WTC11 (cell line): Measurements from ENCODE around the gene SNX1. TPM values are rescaled to one million over a fixed set of nuclear protein-coding genes. Genes with fewer than 3 reads are reported as not detected.
A peak's percentile ranks its signal among the peaks of the same experiment; 100 is the strongest.

Source experiments
- ATAC-seq: fragments of 200-7000 bp; cut with Tn5 transposase; 2 replicates; pipeline ENCODE4 v1.10.0; 2021; ENCODE audit warnings: mild to moderate bottlenecking, moderate library complexity
- CTCF ChIA-PET: fragments of 300-600 bp; sonication (Branson Sonifier 250); formaldehyde crosslinking; loops from one replicate; lab custom pipeline; 2021; ENCODE audit warnings: antibody characterized with exemption; lab: Charles Lee
- POLR2A ChIA-PET: fragments of 350-600 bp; sonication (Branson Sonifier 250); formaldehyde crosslinking; loops from one replicate; lab custom pipeline; 2021; ENCODE audit warnings: antibody characterized with exemption; lab: Charles Lee
- DNase-seq: peaks from one replicate; pipeline ENCODE4 v3.0.0; 2021; ENCODE audit warnings: low spot score
- H3K27ac Mint-ChIP-seq: 2 replicates; pipeline ENCODE4 v1.8.0; 2021; ENCODE audit warnings: mixed read lengths
- H3K27me3 Mint-ChIP-seq: 2 replicates; pipeline ENCODE4 v1.8.0; 2021; ENCODE audit warnings: low read depth, mild to moderate bottlenecking, moderate library complexity, mixed read lengths
- H3K36me3 Mint-ChIP-seq: 2 replicates; pipeline ENCODE4 v1.8.0; 2021; ENCODE audit warnings: mixed read lengths
- H3K4me1 Mint-ChIP-seq: 2 replicates; pipeline ENCODE4 v1.8.0; 2022; ENCODE audit warnings: mixed read lengths
- H3K4me3 Mint-ChIP-seq: 2 replicates; pipeline ENCODE4 v1.8.0; 2021; ENCODE audit warnings: mild to moderate bottlenecking, moderate library complexity, mixed read lengths
- H3K9me3 Mint-ChIP-seq: 2 replicates; pipeline ENCODE4 v1.8.0; 2021; ENCODE audit warnings: mixed read lengths
- CREM ChIP-seq: sonication (generic); formaldehyde crosslinking; IDR thresholded peaks from 2 replicates; pipeline ENCODE4 v1.8.1; 2022; ENCODE audit warnings: mild to moderate bottlenecking, missing genetic modification reagents, moderate library complexity
- ESRRA ChIP-seq: sonication (generic); formaldehyde crosslinking; IDR thresholded peaks from 2 replicates; pipeline ENCODE4 v1.8.1; 2022; ENCODE audit warnings: mild to moderate bottlenecking, missing genetic modification reagents, borderline replicate concordance
- GABPB1 ChIP-seq: sonication (generic); formaldehyde crosslinking; IDR thresholded peaks from 2 replicates; pipeline ENCODE4 v1.8.1; 2023; ENCODE audit warnings: mild to moderate bottlenecking, missing genetic modification reagents
- GRHL2 ChIP-seq: fragments of 250-450 bp; sonication (Bioruptor Pico); IDR thresholded peaks from 2 replicates; pipeline ENCODE4 v1.8.0; 2022; ENCODE audit warnings: mild to moderate bottlenecking, moderate library complexity; ENCODE audit not compliant: insufficient replicate concordance, severe bottlenecking
- GTF2I ChIP-seq: fragments of 250-450 bp; sonication (Bioruptor Pico); conservative IDR thresholded peaks from 2 replicates; pipeline ENCODE4 v1.4.0; 2021; ENCODE audit warnings: mild to moderate bottlenecking
- NFATC4 ChIP-seq: fragments of 250-450 bp; sonication (Bioruptor Pico); IDR thresholded peaks from 2 replicates; pipeline ENCODE4 v1.9.0; 2021; ENCODE audit warnings: mild to moderate bottlenecking
- NFE2L1 ChIP-seq: sonication (generic); formaldehyde crosslinking; IDR thresholded peaks from 2 replicates; pipeline ENCODE4 v1.8.1; 2023; ENCODE audit warnings: missing genetic modification reagents
- NR3C1 ChIP-seq: sonication (generic); formaldehyde crosslinking; conservative IDR thresholded peaks from 2 replicates; pipeline ENCODE4 v1.8.1; 2023; ENCODE audit warnings: low read depth, mild to moderate bottlenecking, missing genetic modification reagents
- OVOL2 ChIP-seq: fragments of 250-450 bp; sonication (Bioruptor Pico); IDR thresholded peaks from 2 replicates; pipeline ENCODE4 v1.9.0; 2021; ENCODE audit warnings: mild to moderate bottlenecking, borderline replicate concordance
- SMAD4 ChIP-seq: sonication (generic); formaldehyde crosslinking; IDR thresholded peaks from 2 replicates; pipeline ENCODE4 v1.8.0; 2022; ENCODE audit warnings: mild to moderate bottlenecking, missing genetic modification reagents
- SOX15 ChIP-seq: fragments of 250-450 bp; sonication (Bioruptor Pico); IDR thresholded peaks from 2 replicates; pipeline ENCODE4 v1.9.0; 2021; ENCODE audit warnings: mild to moderate bottlenecking
- SP1 ChIP-seq: sonication (generic); formaldehyde crosslinking; conservative IDR thresholded peaks from 2 replicates; pipeline ENCODE4 v1.8.1; 2022; ENCODE audit warnings: missing genetic modification reagents
- TCF7 ChIP-seq: sonication (generic); formaldehyde crosslinking; IDR thresholded peaks from 2 replicates; pipeline ENCODE4 v1.8.0; 2022; ENCODE audit warnings: mild to moderate bottlenecking, low read depth, missing genetic modification reagents, moderate library complexity
- TEAD1 ChIP-seq: sonication (generic); formaldehyde crosslinking; IDR thresholded peaks from 2 replicates; pipeline ENCODE4 v1.8.0; 2022; ENCODE audit warnings: mild to moderate bottlenecking, missing genetic modification reagents
- ZBTB21 ChIP-seq: sonication (generic); formaldehyde crosslinking; IDR thresholded peaks from 2 replicates; pipeline ENCODE4 v1.8.1; 2023; ENCODE audit warnings: mild to moderate bottlenecking, missing genetic modification reagents, borderline replicate concordance
- ZNF317 ChIP-seq: sonication (generic); formaldehyde crosslinking; IDR thresholded peaks from 2 replicates; pipeline ENCODE4 v1.8.1; 2023; ENCODE audit warnings: low read depth, mild to moderate bottlenecking, moderate library complexity, missing genetic modification reagents, borderline replicate concordance
- ZNF396 ChIP-seq: fragments of 250-450 bp; sonication (Bioruptor Pico); IDR thresholded peaks from 2 replicates; pipeline ENCODE4 v1.8.0; 2021; ENCODE audit warnings: mild to moderate bottlenecking, moderate library complexity, borderline replicate concordance
- ZNF416 ChIP-seq: fragments of 250-450 bp; sonication (Bioruptor Pico); IDR thresholded peaks from 2 replicates; pipeline ENCODE4 v1.9.0; 2021; ENCODE audit warnings: mild to moderate bottlenecking, inconsistent platforms
- total RNA-seq: library from RNA; stranded (reverse); gene quantifications from 3 replicates; pipeline ENCODE4 v1.2.3, GENCODE V29; 2021
- TF ChIP-seq, protein P1 (sequence below): fragments of 250-450 bp; sonication (Bioruptor Pico); IDR thresholded peaks from 2 replicates; pipeline ENCODE4 v1.9.0; 2021; ENCODE audit warnings: mild to moderate bottlenecking
- TF ChIP-seq, protein P2 (sequence below): fragments of 250-450 bp; sonication (Bioruptor Pico); IDR thresholded peaks from 2 replicates; pipeline ENCODE4 v1.9.0; 2021; ENCODE audit warnings: moderate library complexity, mild to moderate bottlenecking, inconsistent platforms, borderline replicate concordance
- TF ChIP-seq, protein P3 (sequence below): sonication (generic); formaldehyde crosslinking; IDR thresholded peaks from 2 replicates; pipeline ENCODE4 v1.8.1; 2022; ENCODE audit warnings: low read depth, missing genetic modification reagents, borderline replicate concordance
- TF ChIP-seq, protein P4 (sequence below): fragments of 250-450 bp; sonication (Bioruptor Pico); IDR thresholded peaks from 2 replicates; pipeline ENCODE4 v2.1.2; 2022; ENCODE audit warnings: mild to moderate bottlenecking, moderate library complexity
- TF ChIP-seq, protein P5 (sequence below): sonication (generic); formaldehyde crosslinking; IDR thresholded peaks from 2 replicates; pipeline ENCODE4 v1.8.1; 2023; ENCODE audit warnings: mild to moderate bottlenecking, missing genetic modification reagents, moderate library complexity

SNX1 gene
- total RNA-seq, 1 experiment from 2014 or later, result 65.7 TPM

DNA sequence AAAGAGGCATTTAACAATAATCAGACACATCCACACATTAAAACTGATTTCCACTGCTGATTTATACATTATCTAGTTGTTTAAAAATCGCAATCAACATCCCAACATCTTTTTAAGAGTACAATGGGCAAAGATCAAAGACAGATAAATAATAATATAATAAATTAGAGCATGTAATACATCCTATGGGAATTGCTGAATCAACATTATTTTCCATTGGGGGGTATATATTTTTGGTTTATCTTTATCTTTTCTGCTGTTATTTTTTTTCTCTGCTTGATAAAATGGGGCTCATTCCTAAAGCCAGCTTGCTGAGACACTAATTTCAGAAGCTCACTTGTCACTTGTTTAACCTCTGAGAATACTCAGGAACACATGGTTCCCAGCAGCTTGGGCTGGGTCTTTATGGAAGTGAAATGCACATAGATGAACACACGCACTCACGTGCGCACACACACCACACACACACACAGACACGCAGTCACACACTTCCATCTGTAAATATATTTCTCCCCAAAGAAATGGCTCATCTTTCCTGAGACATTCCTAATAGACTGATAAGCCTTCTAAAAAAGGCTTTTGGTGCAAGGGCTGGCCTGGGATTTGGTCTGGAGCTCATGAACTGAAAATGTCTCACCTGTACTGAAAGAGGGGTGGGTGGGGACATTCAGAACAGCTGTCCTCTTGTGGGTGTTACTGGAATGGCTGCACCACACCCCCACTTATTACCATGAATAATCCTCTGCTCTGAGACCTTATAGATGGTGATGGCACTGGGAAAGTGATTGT lies 70.5 kb downstream of the SNX1 start:
- Mint-ChIP-seq H3K4me3 (no peak overlapping the region), H3K4me1 (peaks cover 33% of the 10 kb centered on the region), H3K27me3 (no peaks in the 10 kb centered on the region), H3K36me3 (peaks cover 6% of the 10 kb centered on the region), H3K9me3 (no peaks in the 10 kb centered on the region)
- POLR2A ChIA-PET, result interaction anchor here (0.6 kb wide), 1 partner anchor 223 kb away, joined by 3 read pairs; no protein-coding TSS in a partner anchor
- CTCF ChIA-PET, result interaction anchor here (1.3 kb wide), 2 partner anchors 13 to 15 kb away, joined by 4 read pairs; partner anchors contain the start of gene SNX22
- DNase-seq, result no peak
- TF ChIP-seq ZNF396 (CRISPR knock-in tag) (no peak), ESRRA (CRISPR knock-in tag) (no peak), GABPB1 (CRISPR knock-in tag) (no peak), NR3C1 (CRISPR knock-in tag) (no peak), SOX15 (no peak), TEAD1 (CRISPR knock-in tag) (no peak), SMAD4 (CRISPR knock-in tag) (no peak), NFE2L1 (CRISPR knock-in tag) (no peak), TCF7 (CRISPR knock-in tag) (no peak), OVOL2 (CRISPR knock-in tag) (no peak), GRHL2 (CRISPR knock-in tag) (no peak), SP1 (no peak), ZBTB21 (no peak)
- TF ChIP-seq, protein P1, sequence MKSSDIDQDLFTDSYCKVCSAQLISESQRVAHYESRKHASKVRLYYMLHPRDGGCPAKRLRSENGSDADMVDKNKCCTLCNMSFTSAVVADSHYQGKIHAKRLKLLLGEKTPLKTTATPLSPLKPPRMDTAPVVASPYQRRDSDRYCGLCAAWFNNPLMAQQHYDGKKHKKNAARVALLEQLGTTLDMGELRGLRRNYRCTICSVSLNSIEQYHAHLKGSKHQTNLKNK (CRISPR knock-in tag), result no peak
- TF ChIP-seq, protein P2, sequence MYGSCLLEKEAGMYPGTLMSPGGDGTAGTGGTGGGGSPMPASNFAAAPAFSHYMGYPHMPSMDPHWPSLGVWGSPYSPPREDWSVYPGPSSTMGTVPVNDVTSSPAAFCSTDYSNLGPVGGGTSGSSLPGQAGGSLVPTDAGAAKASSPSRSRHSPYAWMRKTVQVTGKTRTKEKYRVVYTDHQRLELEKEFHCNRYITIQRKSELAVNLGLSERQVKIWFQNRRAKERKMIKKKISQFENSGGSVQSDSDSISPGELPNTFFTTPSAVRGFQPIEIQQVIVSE (CRISPR knock-in tag), result no peak
- TF ChIP-seq, protein P3, sequence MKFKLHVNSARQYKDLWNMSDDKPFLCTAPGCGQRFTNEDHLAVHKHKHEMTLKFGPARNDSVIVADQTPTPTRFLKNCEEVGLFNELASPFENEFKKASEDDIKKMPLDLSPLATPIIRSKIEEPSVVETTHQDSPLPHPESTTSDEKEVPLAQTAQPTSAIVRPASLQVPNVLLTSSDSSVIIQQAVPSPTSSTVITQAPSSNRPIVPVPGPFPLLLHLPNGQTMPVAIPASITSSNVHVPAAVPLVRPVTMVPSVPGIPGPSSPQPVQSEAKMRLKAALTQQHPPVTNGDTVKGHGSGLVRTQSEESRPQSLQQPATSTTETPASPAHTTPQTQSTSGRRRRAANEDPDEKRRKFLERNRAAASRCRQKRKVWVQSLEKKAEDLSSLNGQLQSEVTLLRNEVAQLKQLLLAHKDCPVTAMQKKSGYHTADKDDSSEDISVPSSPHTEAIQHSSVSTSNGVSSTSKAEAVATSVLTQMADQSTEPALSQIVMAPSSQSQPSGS (CRISPR knock-in tag), result no peak
- TF ChIP-seq, all 79 proteins: peak for 0
- H3K27ac Mint-ChIP-seq, result no peak overlapping the region; the same call in 1 of the 2 replicates
- no peak for ATAC-seq

DNA sequence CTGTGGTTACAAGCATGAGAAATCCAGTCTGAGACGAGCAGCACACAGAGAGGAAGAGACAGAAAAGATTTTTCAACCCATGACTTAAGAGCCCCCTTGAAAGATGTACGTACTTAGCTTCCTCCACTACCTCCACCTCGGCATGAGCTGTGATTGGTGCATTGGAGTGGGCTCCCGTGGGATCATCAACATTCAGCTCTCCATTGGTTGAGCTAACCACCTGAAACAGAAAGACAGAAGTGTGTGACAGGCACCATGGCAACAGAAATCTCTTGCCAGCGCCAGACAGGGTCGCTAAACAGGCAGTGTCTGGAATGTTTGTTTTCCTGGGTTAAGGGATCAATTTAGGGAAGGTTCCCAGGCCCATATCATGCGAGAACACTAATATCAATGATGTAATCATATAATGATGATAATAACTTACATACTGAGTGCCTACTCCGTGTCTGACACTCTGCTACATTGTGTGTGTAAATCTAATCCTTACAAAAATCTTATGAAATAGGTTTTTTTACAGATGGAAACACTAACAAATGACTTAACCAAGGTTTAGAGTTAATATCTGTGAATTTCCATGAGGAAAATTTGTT lies 84.5 kb downstream of the SNX1 start:
- TF ChIP-seq NFATC4 (CRISPR knock-in tag), result no peak
- peak; percentile 87 for ATAC-seq
- Mint-ChIP-seq H3K27me3 (no peaks in the 10 kb centered on the region), H3K9me3 (no peaks in the 10 kb centered on the region), H3K4me3 (no peak overlapping the region), H3K36me3 (peaks cover 2% of the 10 kb centered on the region; the same call in 1 of the 2 replicates), H3K4me1 (no peaks in the 10 kb centered on the region), H3K27ac (no peak overlapping the region)
- no peak for DNase-seq
- CTCF ChIA-PET, result interaction anchor here (0.9 kb wide), 1 partner anchor 27 kb away, joined by 3 read pairs; no protein-coding TSS in a partner anchor
- POLR2A ChIA-PET, result no interaction called here

DNA sequence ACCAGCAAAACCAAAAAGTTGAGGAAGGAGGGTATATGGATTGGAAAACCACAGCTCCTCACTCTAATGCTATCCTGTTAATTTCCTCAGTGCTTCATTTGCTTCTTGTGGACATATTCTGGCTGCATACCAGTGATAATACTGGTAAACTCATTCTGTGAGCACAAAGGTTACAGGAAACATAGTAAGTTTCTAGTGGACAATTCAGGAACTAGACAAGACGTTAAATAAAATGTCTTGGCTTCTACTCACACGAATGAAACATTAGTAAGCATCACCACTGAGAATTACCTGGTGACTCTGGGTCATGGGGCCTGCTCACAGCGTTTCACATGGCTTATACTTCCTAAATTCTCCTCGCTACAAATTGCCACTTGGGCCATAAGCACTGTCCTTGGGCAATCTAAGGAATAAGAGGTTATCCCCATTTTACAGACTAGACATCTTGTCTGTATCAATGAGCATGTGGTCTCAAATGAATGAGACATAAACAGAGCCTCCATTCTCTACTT lies 87.1 kb downstream of the SNX1 start:
- no peak overlapping the region for H3K4me3 Mint-ChIP-seq
- no peaks in the 10 kb centered on the region for H3K27me3 Mint-ChIP-seq
- ATAC-seq (no peak), DNase-seq (no peak)
- ChIA-PET CTCF (no interaction called here), POLR2A (no interaction called here)
- no peak overlapping the region for H3K27ac Mint-ChIP-seq
- no peaks in the 10 kb centered on the region for H3K4me1 Mint-ChIP-seq
- H3K36me3 Mint-ChIP-seq, result peaks cover 2% of the 10 kb centered on the region; the same call in 1 of the 2 replicates
- no peaks in the 10 kb centered on the region for H3K9me3 Mint-ChIP-seq
- TF ChIP-seq ZNF416 (CRISPR knock-in tag) (no peak), OVOL2 (CRISPR knock-in tag) (no peak), GTF2I (no peak), ZNF317 (CRISPR knock-in tag) (no peak), TEAD1 (CRISPR knock-in tag) (no peak), NFE2L1 (CRISPR knock-in tag) (no peak), CREM (no peak), ZBTB21 (no peak)
- TF ChIP-seq, protein P4, sequence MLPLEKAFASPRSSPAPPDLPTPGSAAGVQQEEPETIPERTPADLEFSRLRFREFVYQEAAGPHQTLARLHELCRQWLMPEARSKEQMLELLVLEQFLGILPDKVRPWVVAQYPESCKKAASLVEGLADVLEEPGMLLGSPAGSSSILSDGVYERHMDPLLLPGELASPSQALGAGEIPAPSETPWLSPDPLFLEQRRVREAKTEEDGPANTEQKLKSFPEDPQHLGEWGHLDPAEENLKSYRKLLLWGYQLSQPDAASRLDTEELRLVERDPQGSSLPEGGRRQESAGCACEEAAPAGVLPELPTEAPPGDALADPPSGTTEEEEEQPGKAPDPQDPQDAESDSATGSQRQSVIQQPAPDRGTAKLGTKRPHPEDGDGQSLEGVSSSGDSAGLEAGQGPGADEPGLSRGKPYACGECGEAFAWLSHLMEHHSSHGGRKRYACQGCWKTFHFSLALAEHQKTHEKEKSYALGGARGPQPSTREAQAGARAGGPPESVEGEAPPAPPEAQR (CRISPR knock-in tag), result no peak
- TF ChIP-seq, protein P5, sequence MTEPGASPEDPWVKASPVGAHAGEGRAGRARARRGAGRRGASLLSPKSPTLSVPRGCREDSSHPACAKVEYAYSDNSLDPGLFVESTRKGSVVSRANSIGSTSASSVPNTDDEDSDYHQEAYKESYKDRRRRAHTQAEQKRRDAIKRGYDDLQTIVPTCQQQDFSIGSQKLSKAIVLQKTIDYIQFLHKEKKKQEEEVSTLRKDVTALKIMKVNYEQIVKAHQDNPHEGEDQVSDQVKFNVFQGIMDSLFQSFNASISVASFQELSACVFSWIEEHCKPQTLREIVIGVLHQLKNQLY, result no peak
